Kidney (tissue), 14 donors: ENCODE data around the gene S100A8. TPM values are rescaled to one million over a fixed set of nuclear protein-coding genes. Genes with fewer than 3 reads are reported as not detected.

ENCODE experiments used
- DNase-seq, 5 donors: peaks; one replicate each; pipeline ENCODE4 v3.0.0-alpha.2; 2013 to 2020
- FAIRE-seq: peaks from 2 replicates; lab custom pipeline; 2012; peaks lifted over from hg19 to GRCh38; lab: Jason Lieb, UNC
- H3K27ac ChIP-seq, 2 donors: one replicate each; pipeline ENCODE4 v1.7.0; 2013; ENCODE audit warnings: low read depth in 2 of 2, low read length in 2 of 2, inconsistent platforms in 1 of 2
- H3K27me3 ChIP-seq: one replicate; pipeline ENCODE4 v1.7.1; 2013; ENCODE audit warnings: low read length, inconsistent platforms; ENCODE audit not compliant: control insufficient read depth, insufficient read depth
- H3K36me3 ChIP-seq, 3 donors: one replicate each; pipeline versions ENCODE4 v1.7.0 to v1.7.1; 2013; ENCODE audit warnings: low read length in 3 of 3, control low read depth in 1 of 3, inconsistent platforms in 1 of 3; ENCODE audit not compliant: insufficient read depth in 3 of 3, control insufficient read depth in 2 of 3
- H3K4me1 ChIP-seq, 3 donors: one replicate each; pipeline versions ENCODE4 v1.7.0 to v1.7.1; 2013; ENCODE audit warnings: low read length in 3 of 3, inconsistent platforms in 1 of 3, low read depth in 1 of 3; ENCODE audit not compliant: control insufficient read depth in 2 of 3, insufficient read depth in 2 of 3
- H3K4me3 ChIP-seq, 3 donors: one replicate each; pipeline versions ENCODE4 v1.7.0 to v1.8.1; 2013; ENCODE audit warnings: low read length in 3 of 3, control low read depth in 1 of 3, inconsistent platforms in 1 of 3
- H3K9ac ChIP-seq, 3 donors: one replicate each; pipeline versions ENCODE4 v1.7.0 to v1.7.1; 2013; ENCODE audit warnings: low read length in 3 of 3, control low read depth in 1 of 3, inconsistent platforms in 1 of 3
- H3K9me3 ChIP-seq, 3 donors: one replicate each; pipeline versions ENCODE4 v1.7.0 to v1.7.1; 2013; ENCODE audit warnings: low read length in 3 of 3, control low read depth in 1 of 3, inconsistent platforms in 1 of 3; ENCODE audit not compliant: control insufficient read depth in 2 of 3, insufficient read depth in 1 of 3
- intact Hi-C: fragments of 100-400 bp; cut with DNase I; formaldehyde crosslinking; loops from one replicate; pipeline ENCODE4 v1.11.1; 2022
- polyA plus RNA-seq: library from polyadenylated mRNA; stranded (reverse); fragments of 350-450 nt; fragmentation: Illumina TruSeq; extraction: RNeasy Lipid Tissue Mini Kit (QIAGEN cat#74804); gene quantifications from one replicate; pipeline ENCODE4 v1.2.3, GENCODE V29; 2014; ENCODE audit warnings: low read depth, low replicate concordance; ENCODE audit not compliant: insufficient read depth
- total RNA-seq: library from RNA; stranded (reverse); fragmentation: NEBNext Ultra II Directional; extraction: Animal tissue kit (Norgen Biotek cat#: 25700); gene quantifications from one replicate; pipeline ENCODE4 v1.2.1, GENCODE V29; 2021
- TF ChIP-seq, protein P1 (sequence below): IDR thresholded peaks from 3 replicates; pipeline ENCODE4 v1.5.1; 2012; ENCODE audit warnings: mild to moderate bottlenecking, moderate library complexity, borderline replicate concordance; ENCODE audit not compliant: insufficient read depth; ENCODE audit errors: extremely low read depth
- donor health status: control.
- donor health status: control.
- donor health status: control.
- donor health status: control.
- donor health status: control.
- donor health status: DM: yes; HTN: yes; CAD: no.
- donor health status: Normal renal cell carcinoma (clear cell type).

S100A8 gene
- total and polyA plus RNA-seq, 2 donors from 2014 or later: 17.5 to 60.9 TPM

DNA sequence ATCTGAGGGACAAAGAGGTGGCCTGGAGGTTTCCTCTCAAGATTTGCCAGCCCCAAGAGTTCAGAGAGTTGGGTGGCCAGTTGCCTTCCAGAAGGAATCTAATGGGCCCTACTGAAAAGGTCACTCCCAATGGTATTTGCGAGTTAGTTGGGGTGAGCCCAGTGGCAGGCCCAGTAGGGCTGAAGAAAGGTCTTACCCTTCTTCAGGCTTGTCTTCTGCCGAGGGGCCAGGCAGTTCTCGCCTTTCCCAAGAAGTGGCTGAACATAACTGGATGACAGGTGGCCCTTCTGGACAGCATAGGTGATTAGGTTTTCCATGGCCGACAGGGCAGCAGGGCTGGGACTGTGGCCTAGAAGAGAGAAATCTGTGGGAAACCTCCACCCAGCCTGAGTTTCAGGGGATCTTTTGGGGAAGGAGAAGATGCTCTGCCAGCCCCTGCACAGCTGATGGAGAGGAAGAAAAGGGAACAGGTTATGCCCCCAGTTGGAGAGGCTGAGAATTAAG, 49.4 kb downstream of the S100A8 start:
- no peak overlapping the region for H3K27ac ChIP-seq
- intact Hi-C loops: no loop called here
- H3K36me3 ChIP-seq: no peaks in the 10 kb centered on the region
- FAIRE-seq: no peak
- no peaks in the 10 kb centered on the region for H3K9me3 ChIP-seq
- no peak overlapping the region for H3K9ac ChIP-seq
- no peaks in the 10 kb centered on the region for H3K27me3 ChIP-seq
- no peak overlapping the region for H3K4me3 ChIP-seq
- H3K4me1 ChIP-seq: no peaks in the 10 kb centered on the region
- TF ChIP-seq, protein P1, sequence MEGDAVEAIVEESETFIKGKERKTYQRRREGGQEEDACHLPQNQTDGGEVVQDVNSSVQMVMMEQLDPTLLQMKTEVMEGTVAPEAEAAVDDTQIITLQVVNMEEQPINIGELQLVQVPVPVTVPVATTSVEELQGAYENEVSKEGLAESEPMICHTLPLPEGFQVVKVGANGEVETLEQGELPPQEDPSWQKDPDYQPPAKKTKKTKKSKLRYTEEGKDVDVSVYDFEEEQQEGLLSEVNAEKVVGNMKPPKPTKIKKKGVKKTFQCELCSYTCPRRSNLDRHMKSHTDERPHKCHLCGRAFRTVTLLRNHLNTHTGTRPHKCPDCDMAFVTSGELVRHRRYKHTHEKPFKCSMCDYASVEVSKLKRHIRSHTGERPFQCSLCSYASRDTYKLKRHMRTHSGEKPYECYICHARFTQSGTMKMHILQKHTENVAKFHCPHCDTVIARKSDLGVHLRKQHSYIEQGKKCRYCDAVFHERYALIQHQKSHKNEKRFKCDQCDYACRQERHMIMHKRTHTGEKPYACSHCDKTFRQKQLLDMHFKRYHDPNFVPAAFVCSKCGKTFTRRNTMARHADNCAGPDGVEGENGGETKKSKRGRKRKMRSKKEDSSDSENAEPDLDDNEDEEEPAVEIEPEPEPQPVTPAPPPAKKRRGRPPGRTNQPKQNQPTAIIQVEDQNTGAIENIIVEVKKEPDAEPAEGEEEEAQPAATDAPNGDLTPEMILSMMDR: no peak
- DNase-seq: no peak

DNA sequence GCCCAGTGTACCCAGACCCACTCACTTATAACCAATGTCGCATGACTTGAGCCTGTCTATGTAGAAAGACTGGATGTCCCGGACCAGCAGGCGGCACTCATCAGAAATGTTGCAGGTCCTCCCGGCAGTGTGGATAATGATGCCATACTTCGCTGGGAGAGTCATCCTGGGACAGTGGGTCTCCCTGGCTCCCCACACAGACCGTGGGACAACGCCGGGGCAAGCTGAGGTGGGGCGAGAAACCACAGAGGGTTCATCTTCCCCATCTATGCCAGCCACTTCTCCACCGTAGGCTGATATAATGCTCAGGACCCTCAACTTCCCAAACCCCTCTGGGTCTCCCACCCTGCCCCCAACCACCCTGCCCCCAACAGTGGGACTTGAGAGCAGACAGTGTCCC, 50.5 kb downstream of the S100A8 start:
- FAIRE-seq: no peak
- no peaks in the 10 kb centered on the region for H3K4me1 ChIP-seq
- intact Hi-C loops: no loop called here
- peak in 1 of 5 donors; percentile 5 for DNase-seq
- no peaks in the 10 kb centered on the region for H3K27me3 ChIP-seq
- H3K9me3 ChIP-seq: no peaks in the 10 kb centered on the region
- TF ChIP-seq, protein P1: no peak
- no peaks in the 10 kb centered on the region for H3K36me3 ChIP-seq
- no peak overlapping the region for H3K9ac ChIP-seq
- H3K4me3 ChIP-seq: no peak overlapping the region
- no peak overlapping the region for H3K27ac ChIP-seq

Other genes starting within 250 kb of the S100A8 start
- not detected for gene SPRR2G, start 240.2 kb downstream of the S100A8 start, total RNA-seq
- not detected for gene SPRR2G, start 240.2 kb downstream of the S100A8 start, polyA plus RNA-seq
- gene LELP1, start 187.6 kb downstream of the S100A8 start, total RNA-seq: not detected
- gene LELP1, start 187.6 kb downstream of the S100A8 start, polyA plus RNA-seq: not detected
- gene PRR9, start 173.5 kb downstream of the S100A8 start, total RNA-seq: not detected
- not detected for gene PRR9, start 173.5 kb downstream of the S100A8 start, polyA plus RNA-seq
- gene LORICRIN, start 131.4 kb downstream of the S100A8 start, total RNA-seq: not detected
- gene LORICRIN, start 131.4 kb downstream of the S100A8 start, polyA plus RNA-seq: not detected
- gene PGLYRP3, start 78.1 kb downstream of the S100A8 start, total RNA-seq: not detected
- not detected for gene PGLYRP3, start 78.1 kb downstream of the S100A8 start, polyA plus RNA-seq
- not detected for gene PGLYRP4, start 42.2 kb downstream of the S100A8 start, total RNA-seq
- not detected for gene PGLYRP4, start 42.2 kb downstream of the S100A8 start, polyA plus RNA-seq
- gene S100A9, start 33.2 kb downstream of the S100A8 start, total RNA-seq: 271 TPM
- gene S100A9, start 33.2 kb downstream of the S100A8 start, polyA plus RNA-seq: 41.9 TPM
- gene S100A12, start 15.5 kb downstream of the S100A8 start, total RNA-seq: 1.3 TPM
- gene S100A12, start 15.5 kb downstream of the S100A8 start, polyA plus RNA-seq: 2.7 TPM
- gene S100A7A, start 25.4 kb upstream of the S100A8 start, total RNA-seq: not detected
- gene S100A7A, start 25.4 kb upstream of the S100A8 start, polyA plus RNA-seq: not detected
- gene S100A7, start 69.6 kb upstream of the S100A8 start, total RNA-seq: not detected
- not detected for gene S100A7, start 69.6 kb upstream of the S100A8 start, polyA plus RNA-seq
- 1,542 TPM for gene S100A6, start 144.9 kb upstream of the S100A8 start, total RNA-seq
- gene S100A6, start 144.9 kb upstream of the S100A8 start, polyA plus RNA-seq: 1,580 TPM
- 0.91 TPM for gene S100A5, start 149.9 kb upstream of the S100A8 start, total RNA-seq
- gene S100A5, start 149.9 kb upstream of the S100A8 start, polyA plus RNA-seq: 1.9 TPM
- 141 TPM for gene S100A4, start 154.7 kb upstream of the S100A8 start, total RNA-seq
- gene S100A4, start 154.7 kb upstream of the S100A8 start, polyA plus RNA-seq: 204 TPM
- gene S100A3, start 158.2 kb upstream of the S100A8 start, total RNA-seq: 8.4 TPM
- 2.5 TPM for gene S100A3, start 158.2 kb upstream of the S100A8 start, polyA plus RNA-seq
- 152 TPM for gene S100A2, start 174.8 kb upstream of the S100A8 start, total RNA-seq
- gene S100A2, start 174.8 kb upstream of the S100A8 start, polyA plus RNA-seq: 416 TPM
- 119 TPM for gene S100A16, start 222.1 kb upstream of the S100A8 start, total RNA-seq
- gene S100A16, start 222.1 kb upstream of the S100A8 start, polyA plus RNA-seq: 174 TPM
- 75.9 TPM for gene S100A14, start 225.3 kb upstream of the S100A8 start, total RNA-seq
- 35.6 TPM for gene S100A14, start 225.3 kb upstream of the S100A8 start, polyA plus RNA-seq
- 225 TPM for gene S100A13, start 236.4 kb upstream of the S100A8 start, total RNA-seq
- gene S100A13, start 236.4 kb upstream of the S100A8 start, polyA plus RNA-seq: 299 TPM
- 83.1 TPM for gene S100A1, start 237.4 kb upstream of the S100A8 start, total RNA-seq
- 332 TPM for gene S100A1, start 237.4 kb upstream of the S100A8 start, polyA plus RNA-seq
- 83.6 TPM for gene CHTOP, start 243.0 kb upstream of the S100A8 start, total RNA-seq
- 71.1 TPM for gene CHTOP, start 243.0 kb upstream of the S100A8 start, polyA plus RNA-seq